ENCODE measurements around the gene ATG7. TPM values are rescaled to one million over a fixed set of nuclear protein-coding genes. Genes with fewer than 3 reads are reported as not detected.

ATG7 gene
- total RNA-seq, 1 donor from 2014 or later = 55.0 TPM

- no peak for DNase-seq (ENCODE audit: extremely low spot score in 2 of 2)
- Histone ChIP-seq H3K4me1 (peaks cover 99% of the 10 kb centered on the region), H3K9me3 (no peaks in the 10 kb centered on the region), H3K27me3 (no peaks in the 10 kb centered on the region), H3K36me3 (peaks cover 0 to 15% of the 10 kb centered on the region in 2 donors), H3K4me3 (no peak overlapping the region), H3K27ac (peak overlapping the region; percentile 78)
- TF ChIP-seq CTCF (IDR thresholded peaks at IDR 0.05) = no peak
- no peak for TF ChIP-seq POLR2A (IDR thresholded peaks at IDR 0.05)
- no peak for TF ChIP-seq POLR2AphosphoS5 (IDR thresholded peaks at IDR 0.05; ENCODE audit: insufficient read depth in 1 of 2, low read depth in 1 of 2)
- intact Hi-C loops (cut with DNase I) = loop anchor here (10.0 kb wide), 1 partner anchor 86 kb away; the partner anchor contains the start of gene VGLL4
Observed at GRCh38 chr3:11558411-11558903, 286.3 kb downstream of the ATG7 start.

- TF ChIP-seq CTCF (IDR thresholded peaks at IDR 0.05) (no peak), POLR2AphosphoS5 (IDR thresholded peaks at IDR 0.05; ENCODE audit: insufficient read depth in 1 of 2, low read depth in 1 of 2) (no peak), POLR2A (IDR thresholded peaks at IDR 0.05) (no peak)
- intact Hi-C loops (cut with DNase I) = loop anchor here (10.0 kb wide), 1 partner anchor 86 kb away; the partner anchor contains the start of gene VGLL4
- H3K27me3 ChIP-seq = no peaks in the 10 kb centered on the region
- H3K4me1 ChIP-seq = peaks cover 97% of the 10 kb centered on the region
- DNase-seq (ENCODE audit: extremely low spot score in 2 of 2) = no peak
- peak overlapping the region; percentile 78 for H3K27ac ChIP-seq
- peaks cover 0 to 19% of the 10 kb centered on the region in 2 donors for H3K36me3 ChIP-seq
- H3K9me3 ChIP-seq = no peaks in the 10 kb centered on the region
- no peak overlapping the region for H3K4me3 ChIP-seq
Observed at GRCh38 chr3:11558918-11559815, 287.0 kb downstream of the ATG7 start.

GRCh38 chr3:11559816-11560633 is 287.8 kb downstream of the ATG7 start:
- DNase-seq (ENCODE audit: extremely low spot score in 2 of 2) = no peak
- H3K4me1 ChIP-seq = peaks cover 96% of the 10 kb centered on the region
- TF ChIP-seq POLR2AphosphoS5 (IDR thresholded peaks at IDR 0.05; ENCODE audit: insufficient read depth in 1 of 2, low read depth in 1 of 2) = no peak
- no peak for TF ChIP-seq POLR2A (IDR thresholded peaks at IDR 0.05)
- no peak for TF ChIP-seq CTCF (IDR thresholded peaks at IDR 0.05)
- H3K4me3 ChIP-seq = no peak overlapping the region
- peaks cover 0 to 21% of the 10 kb centered on the region in 2 donors for H3K36me3 ChIP-seq
- H3K27me3 ChIP-seq = no peaks in the 10 kb centered on the region
- peak overlapping the region; percentile 78 for H3K27ac ChIP-seq
- intact Hi-C loops (cut with DNase I) = loop anchor here (10.0 kb wide), 1 partner anchor 85 kb away; the partner anchor contains the start of gene VGLL4
- H3K9me3 ChIP-seq = no peaks in the 10 kb centered on the region

GRCh38 chr3:11560746-11561145 is 288.5 kb downstream of the ATG7 start:
- TF ChIP-seq POLR2A (IDR thresholded peaks at IDR 0.05) (no peak), CTCF (IDR thresholded peaks at IDR 0.05) (no peak), POLR2AphosphoS5 (IDR thresholded peaks at IDR 0.05; ENCODE audit: insufficient read depth in 1 of 2, low read depth in 1 of 2) (no peak)
- Histone ChIP-seq H3K9me3 (no peaks in the 10 kb centered on the region), H3K27ac (peak overlapping the region; percentile 78), H3K36me3 (peaks cover 0 to 21% of the 10 kb centered on the region in 2 donors), H3K4me3 (no peak overlapping the region), H3K27me3 (no peaks in the 10 kb centered on the region), H3K4me1 (peaks cover 89% of the 10 kb centered on the region)
- intact Hi-C loops (cut with DNase I) = no loop called here
- DNase-seq (ENCODE audit: extremely low spot score in 2 of 2) = no peak

Data from vagina (tissue), 2 donors.